Measurements from ENCODE around the gene NUDT16L1. TPM values are rescaled to one million over a fixed set of nuclear protein-coding genes. Genes with fewer than 3 reads are reported as not detected.

NUDT16L1 gene
- polyA plus RNA-seq, 1 donor (not counting 4 experiments of a cell fraction or from before 2014, with no cell fraction given), result 23.0 TPM

DNA sequence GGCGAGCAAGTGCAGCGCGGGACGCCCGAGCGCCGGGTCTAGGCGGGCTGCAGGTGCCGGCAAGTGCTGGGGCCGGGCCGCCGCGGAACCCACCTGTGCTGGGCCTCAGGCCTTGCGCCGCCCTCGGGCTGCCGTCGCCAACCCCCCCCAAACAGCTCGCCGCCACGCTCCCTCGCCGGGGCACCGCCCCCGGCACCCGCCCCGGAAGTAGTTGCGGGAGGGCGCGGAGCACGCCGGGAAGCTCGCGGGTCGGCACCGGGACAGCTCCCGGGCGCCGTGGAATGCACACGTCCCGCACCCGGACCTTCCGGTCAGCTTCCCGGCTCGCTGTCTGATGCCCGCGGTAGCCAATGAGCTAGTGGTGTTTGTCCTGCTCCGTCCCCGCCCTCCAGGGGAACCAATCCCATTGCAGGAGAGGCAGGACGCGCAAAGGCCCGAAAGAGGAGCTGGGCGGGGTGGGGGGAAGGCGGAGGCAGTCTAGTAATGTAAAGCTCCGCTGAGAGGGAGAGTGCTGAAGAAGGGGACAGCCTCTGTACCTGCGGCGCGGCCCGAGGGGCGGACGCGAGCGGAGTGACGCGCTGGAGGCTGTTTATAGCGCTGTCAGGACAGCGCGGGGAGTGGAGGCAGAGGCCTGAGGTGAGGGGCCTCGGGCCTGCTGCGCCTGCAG, 40.8 kb downstream of the NUDT16L1 start, which contains the start of the genes ANKS3 and DNAAF8:
Gene ANKS3, minus strand, starts transcription at position 209 of the 667 bp plus-strand sequence. CDS start 4,122 bp downstream, outside the sequence.
Gene DNAAF8, plus strand, starts transcription at position 475 of the 667 bp plus-strand sequence. CDS start 1,978 bp downstream, outside the sequence.
- Histone ChIP-seq H3K27ac (ENCODE audit: control insufficient read depth, insufficient read depth, low read length) (peak within 1 kb of the TSS; percentile 37), H3K79me2 (ENCODE audit: control insufficient read depth, insufficient read depth, low read length) (peaks cover 29% of the 10 kb centered on the region), H3K4me1 (ENCODE audit: control insufficient read depth, extremely low read depth, insufficient read depth, low read length) (peaks cover 5% of the 10 kb centered on the region), H3K36me3 (ENCODE audit: control insufficient read depth in 2 of 2, extremely low read depth in 1 of 2, insufficient read depth in 2 of 2, low read length in 2 of 2) (peaks cover 11 to 14% of the 10 kb centered on the region in 2 experiments), H3K4me2 (ENCODE audit: control insufficient read depth, extremely low read depth, insufficient read depth, low read depth, low read length) (peak within 1 kb of the TSS; percentile 80), H3K9ac (ENCODE audit: control insufficient read depth, extremely low read depth, insufficient read depth, low read length) (peak within 1 kb of the TSS; percentile 84), H3K4me3 (ENCODE audit: control insufficient read depth in 2 of 3, extremely low read depth in 1 of 3, insufficient read depth in 2 of 3, low read depth in 1 of 3, low read length in 3 of 3) (peak within 1 kb of the TSS; percentile 65 to 86 (median 70)), H2AFZ (ENCODE audit: control insufficient read depth, low read length) (peak within 1 kb of the TSS; percentile 95), H3K9me1 (ENCODE audit: control insufficient read depth, extremely low read depth, insufficient read depth, low read length) (no peaks in the 10 kb centered on the region), H4K20me1 (ENCODE audit: control insufficient read depth, extremely low read depth, insufficient read depth, low read length) (no peaks in the 10 kb centered on the region), H3K9me3 (ENCODE audit: control insufficient read depth, low read depth, low read length) (no peaks in the 10 kb centered on the region), H3K27me3 (ENCODE audit: control insufficient read depth, extremely low read depth, insufficient read depth, low read length) (peaks cover 3% of the 10 kb centered on the region)
- no peak for TF ChIP-seq EZH2 (IDR thresholded peaks at IDR 0.05; ENCODE audit: low read length)
- TF ChIP-seq, protein P1, sequence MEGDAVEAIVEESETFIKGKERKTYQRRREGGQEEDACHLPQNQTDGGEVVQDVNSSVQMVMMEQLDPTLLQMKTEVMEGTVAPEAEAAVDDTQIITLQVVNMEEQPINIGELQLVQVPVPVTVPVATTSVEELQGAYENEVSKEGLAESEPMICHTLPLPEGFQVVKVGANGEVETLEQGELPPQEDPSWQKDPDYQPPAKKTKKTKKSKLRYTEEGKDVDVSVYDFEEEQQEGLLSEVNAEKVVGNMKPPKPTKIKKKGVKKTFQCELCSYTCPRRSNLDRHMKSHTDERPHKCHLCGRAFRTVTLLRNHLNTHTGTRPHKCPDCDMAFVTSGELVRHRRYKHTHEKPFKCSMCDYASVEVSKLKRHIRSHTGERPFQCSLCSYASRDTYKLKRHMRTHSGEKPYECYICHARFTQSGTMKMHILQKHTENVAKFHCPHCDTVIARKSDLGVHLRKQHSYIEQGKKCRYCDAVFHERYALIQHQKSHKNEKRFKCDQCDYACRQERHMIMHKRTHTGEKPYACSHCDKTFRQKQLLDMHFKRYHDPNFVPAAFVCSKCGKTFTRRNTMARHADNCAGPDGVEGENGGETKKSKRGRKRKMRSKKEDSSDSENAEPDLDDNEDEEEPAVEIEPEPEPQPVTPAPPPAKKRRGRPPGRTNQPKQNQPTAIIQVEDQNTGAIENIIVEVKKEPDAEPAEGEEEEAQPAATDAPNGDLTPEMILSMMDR (optimal IDR thresholded peaks at IDR 0.05 in 1 of 3, IDR thresholded peaks at IDR 0.05 in 1 of 3, conservative IDR thresholded peaks at IDR 0.05 in 1 of 3; ENCODE audit: extremely low read depth in 1 of 3, insufficient read depth in 2 of 3, low read length in 3 of 3), result no peak
- dilution Hi-C loops (cut with MboI; ENCODE audit: extremely low pct_ligation_motif_present, low sequenced_read_pairs), result no loop called here
- DNase-seq (ENCODE audit: low read depth, low spot score) (peak; percentile 84), FAIRE-seq (no peak)

- H3K9ac ChIP-seq (ENCODE audit: control insufficient read depth, extremely low read depth, insufficient read depth, low read length), result peak overlapping the region; percentile 84
- dilution Hi-C loops (cut with MboI; ENCODE audit: extremely low pct_ligation_motif_present, low sequenced_read_pairs), result no loop called here
These were observed 41.6 kb downstream of the NUDT16L1 start for GRCh38 chr16:4734730-4735535.

More at GRCh38 chr16:4734730-4735535, 41.6 kb downstream of the NUDT16L1 start:
- Histone ChIP-seq H3K4me2 (ENCODE audit: control insufficient read depth, extremely low read depth, insufficient read depth, low read depth, low read length) (peak overlapping the region; percentile 72), H3K27ac (ENCODE audit: control insufficient read depth, insufficient read depth, low read length) (peak overlapping the region; percentile 37), H3K4me3 (ENCODE audit: control insufficient read depth in 2 of 3, extremely low read depth in 1 of 3, insufficient read depth in 2 of 3, low read depth in 1 of 3, low read length in 3 of 3) (peak overlapping the region; percentile 65 to 86 (median 70)), H3K9me3 (ENCODE audit: control insufficient read depth, low read depth, low read length) (no peaks in the 10 kb centered on the region), H3K4me1 (ENCODE audit: control insufficient read depth, extremely low read depth, insufficient read depth, low read length) (peaks cover 5% of the 10 kb centered on the region), H3K27me3 (ENCODE audit: control insufficient read depth, extremely low read depth, insufficient read depth, low read length) (peaks cover 3% of the 10 kb centered on the region), H3K36me3 (ENCODE audit: control insufficient read depth in 2 of 2, extremely low read depth in 1 of 2, insufficient read depth in 2 of 2, low read length in 2 of 2) (peaks cover 8 to 9% of the 10 kb centered on the region in 2 experiments), H4K20me1 (ENCODE audit: control insufficient read depth, extremely low read depth, insufficient read depth, low read length) (no peaks in the 10 kb centered on the region), H2AFZ (ENCODE audit: control insufficient read depth, low read length) (peak overlapping the region; percentile 95), H3K9me1 (ENCODE audit: control insufficient read depth, extremely low read depth, insufficient read depth, low read length) (no peaks in the 10 kb centered on the region), H3K79me2 (ENCODE audit: control insufficient read depth, insufficient read depth, low read length) (peaks cover 27% of the 10 kb centered on the region)
- FAIRE-seq, result no peak
- DNase-seq (ENCODE audit: low read depth, low spot score), result no peak
- TF ChIP-seq, protein P1 (optimal IDR thresholded peaks at IDR 0.05 in 1 of 3, IDR thresholded peaks at IDR 0.05 in 1 of 3, conservative IDR thresholded peaks at IDR 0.05 in 1 of 3; ENCODE audit: extremely low read depth in 1 of 3, insufficient read depth in 2 of 3, low read length in 3 of 3), result no peak
- TF ChIP-seq EZH2 (IDR thresholded peaks at IDR 0.05; ENCODE audit: low read length), result no peak
